GM23338 (cell line): Measurements from ENCODE around the gene E2F3. TPM values are rescaled to one million over a fixed set of nuclear protein-coding genes. Genes with fewer than 3 reads are reported as not detected.

ENCODE experiments used
- ATAC-seq: fragments of 200-7000 bp; cut with Tn5 transposase; 3 replicates; pipeline ENCODE4 v1.9.1; 2020
- DNase-seq: peaks from one replicate; pipeline ENCODE4 v3.0.0-alpha.2; 2015; ENCODE audit warnings: low spot score
- H2AFZ ChIP-seq: fragments of 200-600 bp; sonication (generic); 2 replicates; pipeline ENCODE4 v1.8.0; 2016; ENCODE audit warnings: antibody characterized with exemption, mild to moderate bottlenecking, moderate library complexity
- H3F3A ChIP-seq: fragments of 200-600 bp; sonication (generic); replicated peaks from 2 replicates; pipeline ENCODE4 v1.8.0; 2017; ENCODE audit warnings: antibody characterized with exemption, mixed run types, low read depth
- H3K27ac ChIP-seq: fragments of 200-600 bp; sonication (generic); 2 replicates; pipeline ENCODE4 v1.6.1; 2016; ENCODE audit warnings: low read depth
- H3K27me3 ChIP-seq: fragments of 200-600 bp; sonication (generic); 2 replicates; pipeline ENCODE4 v1.8.0; 2016; ENCODE audit warnings: mild to moderate bottlenecking, mixed run types, moderate library complexity; ENCODE audit not compliant: insufficient read depth
- H3K36me3 ChIP-seq: fragments of 200-600 bp; sonication (generic); 2 replicates; pipeline ENCODE4 v1.8.0; 2016; ENCODE audit warnings: mild to moderate bottlenecking; ENCODE audit not compliant: insufficient read depth
- H3K4me1 ChIP-seq: fragments of 200-600 bp; sonication (generic); 2 replicates; pipeline ENCODE4 v1.8.0; 2016; ENCODE audit warnings: mild to moderate bottlenecking, moderate library complexity; ENCODE audit not compliant: insufficient read depth
- H3K4me2 ChIP-seq: fragments of 200-600 bp; sonication (generic); 2 replicates; pipeline ENCODE4 v1.7.1; 2017; ENCODE audit warnings: mixed run types
- H3K4me3 ChIP-seq: fragments of 200-600 bp; sonication (generic); 2 replicates; pipeline ENCODE4 v1.6.1; 2016; ENCODE audit warnings: mixed run types
- H3K79me2 ChIP-seq: fragments of 200-600 bp; sonication (generic); replicated peaks from 2 replicates; pipeline ENCODE4 v1.8.0; 2017; ENCODE audit warnings: mild to moderate bottlenecking; ENCODE audit not compliant: insufficient read depth
- H3K9me2 ChIP-seq: fragments of 200-600 bp; sonication (generic); 2 replicates; pipeline ENCODE4 v1.8.0; 2017; ENCODE audit not compliant: insufficient read depth
- H4K20me1 ChIP-seq: fragments of 200-600 bp; sonication (generic); replicated peaks from 2 replicates; pipeline ENCODE4 v1.8.0; 2017; ENCODE audit warnings: mild to moderate bottlenecking; ENCODE audit not compliant: insufficient read depth
- H3K27ac Mint-ChIP-seq: 2 replicates; pipeline ENCODE4 v1.8.0; 2020; ENCODE audit warnings: inconsistent platforms, mild to moderate bottlenecking, moderate library complexity, mixed read lengths
- H3K27me3 Mint-ChIP-seq: 3 replicates; pipeline ENCODE4 v1.8.0; 2022; ENCODE audit warnings: low read depth, mild to moderate bottlenecking, moderate library complexity, mixed read lengths, inconsistent platforms; ENCODE audit not compliant: insufficient read depth, poor library complexity
- H3K36me3 Mint-ChIP-seq: 3 replicates; pipeline ENCODE4 v1.8.0; 2021; ENCODE audit warnings: low read depth, mild to moderate bottlenecking, inconsistent platforms, moderate library complexity, mixed read lengths
- H3K4me1 Mint-ChIP-seq: 3 replicates; pipeline ENCODE4 v1.8.0; 2020; ENCODE audit warnings: mild to moderate bottlenecking, inconsistent platforms, mixed read lengths
- H3K4me3 Mint-ChIP-seq: 3 replicates; pipeline ENCODE4 v1.8.0; 2021; ENCODE audit warnings: moderate library complexity, mild to moderate bottlenecking, inconsistent platforms, mixed read lengths
- H3K9me3 Mint-ChIP-seq: 3 replicates; pipeline ENCODE4 v1.8.0; 2020; ENCODE audit warnings: moderate library complexity, mild to moderate bottlenecking, inconsistent platforms, mixed read lengths
- CREB1 ChIP-seq: fragments of 250-450 bp; sonication (Bioruptor Pico); IDR thresholded peaks from 2 replicates; pipeline ENCODE4 v1.5.0; 2020; ENCODE audit warnings: low read depth, mild to moderate bottlenecking, moderate library complexity
- CTCF ChIP-seq, 2 experiments: fragments of 200-600 bp in 1 of 2; sonication (generic) in 1 of 2; conservative IDR thresholded peaks; 2 replicates each; pipeline versions ENCODE4 v1.5.1 to v1.6.1; 2016 to 2017; ENCODE audit warnings: antibody characterized with exemption in 2 of 2, low read depth in 2 of 2, mild to moderate bottlenecking in 2 of 2, moderate library complexity in 1 of 2
- ETS1 ChIP-seq: IDR thresholded peaks from 2 replicates; pipeline ENCODE4 v1.6.1; 2016; ENCODE audit warnings: antibody characterized with exemption
- EZH2 ChIP-seq: fragments of 200-600 bp; sonication (generic); IDR thresholded peaks from one replicate; pipeline ENCODE4 v1.8.0; 2017; ENCODE audit warnings: antibody characterized with exemption, mild to moderate bottlenecking, low read depth; ENCODE audit not compliant: unreplicated experiment
- EZH2phosphoT487 ChIP-seq: fragments of 200-600 bp; sonication (generic); IDR thresholded peaks from one replicate; pipeline ENCODE4 v1.8.1; 2018; ENCODE audit warnings: antibody characterized with exemption; ENCODE audit not compliant: unreplicated experiment
- JUNB ChIP-seq: IDR thresholded peaks from one replicate; pipeline ENCODE4 v1.6.1; 2016; ENCODE audit warnings: antibody characterized with exemption; ENCODE audit not compliant: unreplicated experiment
- NANOG ChIP-seq: IDR thresholded peaks from 2 replicates; pipeline ENCODE4 v1.6.1; 2016; ENCODE audit warnings: antibody characterized with exemption, borderline replicate concordance
- POLR2AphosphoS5 ChIP-seq: IDR thresholded peaks from 2 replicates; pipeline ENCODE4 v1.6.1; 2016; ENCODE audit warnings: antibody characterized with exemption, low read depth
- REST ChIP-seq: IDR thresholded peaks from one replicate; pipeline ENCODE4 v1.6.1; 2018; ENCODE audit warnings: antibody characterized with exemption; ENCODE audit not compliant: unreplicated experiment
- STAT1 ChIP-seq: IDR thresholded peaks from one replicate; pipeline ENCODE4 v1.6.1; 2016; ENCODE audit warnings: antibody characterized with exemption; ENCODE audit not compliant: unreplicated experiment
- ZNF114 ChIP-seq: fragments of 250-450 bp; sonication (Bioruptor Pico); IDR thresholded peaks from 2 replicates; pipeline ENCODE4 v1.5.0; 2020; ENCODE audit warnings: mild to moderate bottlenecking, moderate library complexity
- ZNF331 ChIP-seq: fragments of 250-450 bp; sonication (Bioruptor Pico); IDR thresholded peaks from 2 replicates; pipeline ENCODE4 v1.5.0; 2020; ENCODE audit warnings: low read depth, mild to moderate bottlenecking, moderate library complexity
- ZNF462 ChIP-seq: fragments of 250-450 bp; sonication (Bioruptor Pico); IDR thresholded peaks from 2 replicates; pipeline ENCODE4 v1.5.0; 2020; ENCODE audit warnings: mild to moderate bottlenecking, moderate library complexity
- polyA plus RNA-seq: library from polyadenylated mRNA; unstranded; fragments of >200 nt; fragmentation: Nextera tagmentation; extraction: Ambion mirVana; gene quantifications from 2 replicates; pipeline ENCODE4 v1.2.1, GENCODE V29; 2016
- total RNA-seq: library from RNA; depleted of rRNA; stranded (reverse); fragments of >200 nt; shearing (Covaris generic); gene quantifications from 2 replicates; pipeline ENCODE4 v1.2.3, GENCODE V29; 2014

Gene E2F3
- total and polyA plus RNA-seq, 2 experiments from 2014 or later = 27.2 to 33.5 TPM

GRCh38 chr6:20416567-20417345 lies 15.1 kb downstream of the E2F3 start:
- peaks cover 25% of the 10 kb centered on the region for H3K36me3 Mint-ChIP-seq
- no peak for TF ChIP-seq POLR2AphosphoS5
- no peak for TF ChIP-seq ZNF462 (CRISPR knock-in tag)
- TF ChIP-seq JUNB = no peak
- no peak for TF ChIP-seq CTCF (conservative IDR thresholded peaks at IDR 0.05; ENCODE audit: low read depth in 2 of 2)
- TF ChIP-seq EZH2phosphoT487 = no peak
- TF ChIP-seq ETS1 = no peak
- TF ChIP-seq CREB1 (CRISPR knock-in tag) = no peak
- no peak for TF ChIP-seq STAT1
- TF ChIP-seq EZH2 = no peak
- TF ChIP-seq ZNF114 (CRISPR knock-in tag) = no peak
- no peak for TF ChIP-seq NANOG
- TF ChIP-seq REST = no peak
- TF ChIP-seq ZNF331 (CRISPR knock-in tag) = no peak
- H3K27ac Mint-ChIP-seq = no peak overlapping the region
- H3K79me2 ChIP-seq = peaks cover 100% of the 10 kb centered on the region
- H3K9me3 Mint-ChIP-seq = no peaks in the 10 kb centered on the region
- no peaks in the 10 kb centered on the region; the same call in 1 of the 2 replicates for H3K36me3 ChIP-seq
- no peak overlapping the region for H3K4me3 ChIP-seq
- H3K27me3 Mint-ChIP-seq = peaks cover 2% of the 10 kb centered on the region
- H2AFZ ChIP-seq = no peak overlapping the region
- no peak overlapping the region for H3K4me3 Mint-ChIP-seq
- H3K27ac ChIP-seq = 0 out of 2 replicates have a peak overlapping the region, but pooled peaks have one; percentile 20
- no peaks in the 10 kb centered on the region for H3K27me3 ChIP-seq
- no peak for DNase-seq
- H3K4me1 Mint-ChIP-seq = peaks cover 58% of the 10 kb centered on the region
- peaks cover 48% of the 10 kb centered on the region for H3K4me1 ChIP-seq
- H3K9me2 ChIP-seq = no peaks in the 10 kb centered on the region
- 0 out of 2 replicates have a peak, but pooled peaks cover 3% of the 10 kb centered on the region for H3F3A ChIP-seq
- H3K4me2 ChIP-seq = no peak overlapping the region
- H4K20me1 ChIP-seq = peaks cover 92% of the 10 kb centered on the region
- ATAC-seq = peak; percentile 31; the same call in 2 of the 3 replicates
